ENCODE measurements around the gene SOWAHA.

Gene SOWAHA

DNA sequence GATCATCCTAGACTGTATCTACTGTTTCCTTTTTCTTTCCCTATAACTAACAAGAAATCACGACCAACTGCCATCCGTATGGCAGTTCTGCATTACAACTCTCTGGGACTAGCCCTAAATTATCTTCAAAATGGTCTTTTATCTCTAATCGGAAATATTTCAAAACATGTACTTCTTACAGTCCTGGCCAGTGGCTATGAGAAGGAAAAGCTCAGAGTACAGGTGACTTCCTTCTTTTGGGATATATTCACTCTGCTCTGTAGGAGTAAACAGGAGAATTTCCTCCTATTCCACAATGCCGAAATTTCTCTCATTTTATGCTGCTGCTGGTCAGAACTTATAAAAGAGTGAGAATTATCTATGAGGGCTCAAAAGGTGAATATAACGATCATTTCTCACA is 34.2 kb upstream of the SOWAHA start:
- Histone ChIP-seq H3K27ac (ENCODE audit: low read length) (no peak overlapping the region), H3K9me3 (ENCODE audit: insufficient read depth, low read depth, low read length) (no peaks in the 10 kb centered on the region), H3K27me3 (ENCODE audit: insufficient read depth, low read length) (peaks cover 71% of the 10 kb centered on the region), H3K36me3 (ENCODE audit: insufficient read depth, low read depth, low read length) (no peaks in the 10 kb centered on the region), H3K4me3 (ENCODE audit: low read length) (no peak overlapping the region), H3K4me1 (ENCODE audit: insufficient read depth, low read length) (peaks cover 9% of the 10 kb centered on the region), H3K9ac (ENCODE audit: low read depth, low read length) (no peak overlapping the region)

GRCh38 chr5:132779961-132780360 is 33.1 kb upstream of the SOWAHA start:
- H3K27me3 ChIP-seq (ENCODE audit: insufficient read depth, low read length): peaks cover 60% of the 10 kb centered on the region
- no peak overlapping the region for H3K4me3 ChIP-seq (ENCODE audit: low read length)
- H3K9me3 ChIP-seq (ENCODE audit: insufficient read depth, low read depth, low read length): no peaks in the 10 kb centered on the region
- H3K27ac ChIP-seq (ENCODE audit: low read length): no peak overlapping the region
- H3K9ac ChIP-seq (ENCODE audit: low read depth, low read length): no peak overlapping the region
- no peaks in the 10 kb centered on the region for H3K36me3 ChIP-seq (ENCODE audit: insufficient read depth, low read depth, low read length)
- peaks cover 9% of the 10 kb centered on the region for H3K4me1 ChIP-seq (ENCODE audit: insufficient read depth, low read length)

DNA sequence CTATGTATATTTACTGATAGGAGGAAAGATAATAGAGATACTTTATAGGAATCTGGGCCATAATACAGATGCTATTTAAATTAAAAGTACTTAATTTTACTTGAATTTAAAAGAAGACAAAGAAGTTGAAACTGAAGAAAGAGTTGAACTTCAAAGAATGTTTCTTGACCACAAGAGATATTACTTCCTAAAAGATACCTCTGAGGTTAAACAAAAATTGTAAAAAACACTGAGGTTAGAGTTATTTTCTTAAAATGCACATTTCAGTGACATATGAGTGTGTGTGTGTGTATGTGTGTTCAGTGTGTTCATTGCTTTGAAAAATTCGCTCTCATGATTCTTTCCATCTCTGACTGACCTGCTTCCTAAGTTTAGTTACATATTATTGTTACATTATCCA is 32.5 kb upstream of the SOWAHA start:
- H3K9me3 ChIP-seq (ENCODE audit: insufficient read depth, low read depth, low read length): no peaks in the 10 kb centered on the region
- H3K9ac ChIP-seq (ENCODE audit: low read depth, low read length): no peak overlapping the region
- no peak overlapping the region for H3K27ac ChIP-seq (ENCODE audit: low read length)
- H3K4me1 ChIP-seq (ENCODE audit: insufficient read depth, low read length): peaks cover 5% of the 10 kb centered on the region
- no peak overlapping the region for H3K4me3 ChIP-seq (ENCODE audit: low read length)
- H3K27me3 ChIP-seq (ENCODE audit: insufficient read depth, low read length): peaks cover 53% of the 10 kb centered on the region
- no peaks in the 10 kb centered on the region for H3K36me3 ChIP-seq (ENCODE audit: insufficient read depth, low read depth, low read length)

DNA sequence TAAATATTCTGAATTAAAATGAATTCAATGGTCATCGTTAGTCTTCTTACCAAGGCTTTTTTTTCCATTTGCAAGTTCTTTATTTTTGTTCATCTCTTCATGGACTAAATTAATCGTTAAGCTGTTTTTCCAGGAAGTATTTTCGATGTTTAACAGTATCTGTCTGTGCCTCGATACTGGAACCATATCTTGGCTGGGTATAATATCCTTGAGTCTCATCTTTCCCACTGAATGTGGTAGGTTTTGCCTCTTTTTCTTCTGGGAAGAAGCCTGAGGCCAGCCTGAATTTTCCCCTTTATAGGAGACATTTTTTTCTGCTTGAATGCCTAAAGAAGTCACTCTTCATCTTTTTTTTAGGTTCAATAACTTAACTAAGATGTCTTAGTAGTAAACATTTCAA is 32.1 kb upstream of the SOWAHA start:
- H3K36me3 ChIP-seq (ENCODE audit: insufficient read depth, low read depth, low read length): no peaks in the 10 kb centered on the region
- H3K27me3 ChIP-seq (ENCODE audit: insufficient read depth, low read length): peaks cover 49% of the 10 kb centered on the region
- no peak overlapping the region for H3K27ac ChIP-seq (ENCODE audit: low read length)
- no peak overlapping the region for H3K4me3 ChIP-seq (ENCODE audit: low read length)
- no peaks in the 10 kb centered on the region for H3K9me3 ChIP-seq (ENCODE audit: insufficient read depth, low read depth, low read length)
- H3K9ac ChIP-seq (ENCODE audit: low read depth, low read length): no peak overlapping the region
- peaks cover 2% of the 10 kb centered on the region for H3K4me1 ChIP-seq (ENCODE audit: insufficient read depth, low read length)

GRCh38 chr5:132782101-132782500 is 31.0 kb upstream of the SOWAHA start:
- Histone ChIP-seq H3K36me3 (ENCODE audit: insufficient read depth, low read depth, low read length) (no peaks in the 10 kb centered on the region), H3K27ac (ENCODE audit: low read length) (no peak overlapping the region), H3K9ac (ENCODE audit: low read depth, low read length) (no peak overlapping the region), H3K4me3 (ENCODE audit: low read length) (no peak overlapping the region), H3K27me3 (ENCODE audit: insufficient read depth, low read length) (peaks cover 42% of the 10 kb centered on the region), H3K9me3 (ENCODE audit: insufficient read depth, low read depth, low read length) (no peaks in the 10 kb centered on the region), H3K4me1 (ENCODE audit: insufficient read depth, low read length) (no peaks in the 10 kb centered on the region; the same call in 1 of the 2 replicates)

GRCh38 chr5:132785365-132785764 is 27.7 kb upstream of the SOWAHA start:
- Histone ChIP-seq H3K27me3 (ENCODE audit: insufficient read depth, low read length) (peaks cover 14% of the 10 kb centered on the region), H3K9ac (ENCODE audit: low read depth, low read length) (no peak overlapping the region), H3K4me1 (ENCODE audit: insufficient read depth, low read length) (0 out of 2 replicates have a peak, but pooled peaks cover 3% of the 10 kb centered on the region), H3K9me3 (ENCODE audit: insufficient read depth, low read depth, low read length) (no peaks in the 10 kb centered on the region), H3K27ac (ENCODE audit: low read length) (no peak overlapping the region), H3K36me3 (ENCODE audit: insufficient read depth, low read depth, low read length) (no peaks in the 10 kb centered on the region), H3K4me3 (ENCODE audit: low read length) (no peak overlapping the region)

GRCh38 chr5:132785864-132786263 is 27.2 kb upstream of the SOWAHA start:
- Histone ChIP-seq H3K27me3 (ENCODE audit: insufficient read depth, low read length) (peaks cover 13% of the 10 kb centered on the region), H3K36me3 (ENCODE audit: insufficient read depth, low read depth, low read length) (no peaks in the 10 kb centered on the region), H3K9ac (ENCODE audit: low read depth, low read length) (no peak overlapping the region), H3K9me3 (ENCODE audit: insufficient read depth, low read depth, low read length) (no peaks in the 10 kb centered on the region), H3K27ac (ENCODE audit: low read length) (no peak overlapping the region), H3K4me3 (ENCODE audit: low read length) (no peak overlapping the region), H3K4me1 (ENCODE audit: insufficient read depth, low read length) (0 out of 2 replicates have a peak, but pooled peaks cover 3% of the 10 kb centered on the region)

GRCh38 chr5:132787076-132787475 is 26.0 kb upstream of the SOWAHA start:
- Histone ChIP-seq H3K9ac (ENCODE audit: low read depth, low read length) (no peak overlapping the region), H3K4me3 (ENCODE audit: low read length) (no peak overlapping the region), H3K27me3 (ENCODE audit: insufficient read depth, low read length) (peaks cover under 1% of the 10 kb centered on the region; the same call in 1 of the 2 replicates), H3K36me3 (ENCODE audit: insufficient read depth, low read depth, low read length) (no peaks in the 10 kb centered on the region), H3K4me1 (ENCODE audit: insufficient read depth, low read length) (0 out of 2 replicates have a peak, but pooled peaks cover 3% of the 10 kb centered on the region), H3K9me3 (ENCODE audit: insufficient read depth, low read depth, low read length) (no peaks in the 10 kb centered on the region), H3K27ac (ENCODE audit: low read length) (no peak overlapping the region)

DNA sequence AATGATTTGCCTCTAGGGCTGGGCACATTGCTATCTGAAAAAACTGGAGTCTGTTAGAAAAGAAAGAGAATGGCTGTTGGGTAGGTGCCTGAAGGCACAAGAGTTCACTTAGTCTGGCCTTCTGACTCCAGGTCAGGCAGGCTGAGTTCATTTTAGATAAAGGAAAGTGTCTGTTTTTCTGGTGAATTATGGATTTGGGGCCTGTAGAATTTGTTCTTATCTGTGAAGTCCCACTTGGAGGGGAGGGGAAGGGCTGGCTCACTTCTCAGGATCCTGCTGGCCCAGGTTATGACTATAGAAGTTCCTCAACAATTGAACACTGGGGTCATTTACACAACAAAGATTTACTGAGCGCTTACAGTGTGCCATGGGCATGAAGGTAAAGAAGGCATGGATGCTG is 24.6 kb upstream of the SOWAHA start:
- Histone ChIP-seq H3K27ac (ENCODE audit: low read length) (no peak overlapping the region), H3K9me3 (ENCODE audit: insufficient read depth, low read depth, low read length) (no peaks in the 10 kb centered on the region), H3K9ac (ENCODE audit: low read depth, low read length) (no peak overlapping the region), H3K4me3 (ENCODE audit: low read length) (no peak overlapping the region), H3K36me3 (ENCODE audit: insufficient read depth, low read depth, low read length) (no peaks in the 10 kb centered on the region), H3K4me1 (ENCODE audit: insufficient read depth, low read length) (0 out of 2 replicates have a peak, but pooled peaks cover 3% of the 10 kb centered on the region), H3K27me3 (ENCODE audit: insufficient read depth, low read length) (no peaks in the 10 kb centered on the region)

DNA sequence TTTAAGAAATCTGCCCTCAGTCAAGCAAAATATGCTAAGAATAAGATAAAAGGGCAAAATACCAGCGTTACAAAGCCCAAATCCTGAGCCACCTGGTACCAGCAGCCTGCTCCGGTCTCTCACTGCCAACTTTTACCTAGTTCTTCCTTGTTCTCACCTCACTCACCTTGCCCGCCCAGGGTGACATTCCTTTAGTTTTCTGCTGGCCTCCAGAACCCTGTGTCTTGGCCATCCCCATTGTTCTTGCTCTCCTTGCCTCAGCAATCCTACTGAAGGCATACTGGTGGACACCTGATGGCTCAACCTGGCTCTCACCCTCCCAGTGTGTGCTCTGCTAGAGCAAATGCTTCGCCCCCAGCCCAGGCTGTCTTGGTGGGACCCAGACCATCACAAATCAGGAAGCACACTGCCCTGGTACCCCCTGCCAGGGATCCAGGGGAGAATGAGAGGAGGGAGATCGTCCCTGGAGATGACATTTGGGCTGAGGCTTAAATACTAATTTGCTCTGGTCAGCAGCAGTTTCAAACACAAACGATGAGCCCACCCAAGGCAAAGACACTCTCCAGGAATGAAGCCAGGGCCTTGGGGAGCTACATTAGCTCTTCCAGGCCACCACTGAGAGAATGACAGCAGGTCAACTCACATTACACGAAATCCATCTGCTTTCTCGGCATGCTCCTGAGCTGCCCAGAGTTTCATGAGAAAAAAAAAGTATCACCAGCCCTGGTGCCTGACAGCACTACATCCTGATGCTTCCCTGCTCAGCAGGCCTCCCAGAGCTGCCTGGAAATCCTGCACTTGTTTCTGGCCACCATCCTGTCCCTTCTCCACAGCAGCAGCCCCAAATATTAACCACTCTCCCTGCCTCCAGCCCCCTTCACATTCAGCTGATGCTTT is 23.9 kb upstream of the SOWAHA start:
- no peaks in the 10 kb centered on the region for H3K9me3 ChIP-seq (ENCODE audit: insufficient read depth, low read depth, low read length)
- H3K4me1 ChIP-seq (ENCODE audit: insufficient read depth, low read length): 0 out of 2 replicates have a peak, but pooled peaks cover 3% of the 10 kb centered on the region
- no peaks in the 10 kb centered on the region for H3K36me3 ChIP-seq (ENCODE audit: insufficient read depth, low read depth, low read length)
- no peak overlapping the region for H3K27ac ChIP-seq (ENCODE audit: low read length)
- no peaks in the 10 kb centered on the region for H3K27me3 ChIP-seq (ENCODE audit: insufficient read depth, low read length)
- no peak overlapping the region for H3K4me3 ChIP-seq (ENCODE audit: low read length)
- no peak overlapping the region for H3K9ac ChIP-seq (ENCODE audit: low read depth, low read length)

- Histone ChIP-seq H3K9ac (ENCODE audit: low read depth, low read length) (no peak overlapping the region), H3K27ac (ENCODE audit: low read length) (no peak overlapping the region), H3K4me1 (ENCODE audit: insufficient read depth, low read length) (0 out of 2 replicates have a peak, but pooled peaks cover 3% of the 10 kb centered on the region), H3K36me3 (ENCODE audit: insufficient read depth, low read depth, low read length) (no peaks in the 10 kb centered on the region), H3K27me3 (ENCODE audit: insufficient read depth, low read length) (no peaks in the 10 kb centered on the region), H3K4me3 (ENCODE audit: low read length) (no peak overlapping the region), H3K9me3 (ENCODE audit: insufficient read depth, low read depth, low read length) (no peaks in the 10 kb centered on the region)
Observed at GRCh38 chr5:132790201-132790865, 22.8 kb upstream of the SOWAHA start.

GRCh38 chr5:132791026-132791425 is 22.1 kb upstream of the SOWAHA start:
- Histone ChIP-seq H3K9me3 (ENCODE audit: insufficient read depth, low read depth, low read length) (no peaks in the 10 kb centered on the region), H3K27ac (ENCODE audit: low read length) (no peak overlapping the region), H3K9ac (ENCODE audit: low read depth, low read length) (no peak overlapping the region), H3K4me1 (ENCODE audit: insufficient read depth, low read length) (0 out of 2 replicates have a peak, but pooled peaks cover 3% of the 10 kb centered on the region), H3K27me3 (ENCODE audit: insufficient read depth, low read length) (no peaks in the 10 kb centered on the region), H3K4me3 (ENCODE audit: low read length) (no peak overlapping the region), H3K36me3 (ENCODE audit: insufficient read depth, low read depth, low read length) (no peaks in the 10 kb centered on the region)

Data from iPS-20b (cell line).